ENCODE data around the gene SPINK4.

The SPINK4 gene

DNA sequence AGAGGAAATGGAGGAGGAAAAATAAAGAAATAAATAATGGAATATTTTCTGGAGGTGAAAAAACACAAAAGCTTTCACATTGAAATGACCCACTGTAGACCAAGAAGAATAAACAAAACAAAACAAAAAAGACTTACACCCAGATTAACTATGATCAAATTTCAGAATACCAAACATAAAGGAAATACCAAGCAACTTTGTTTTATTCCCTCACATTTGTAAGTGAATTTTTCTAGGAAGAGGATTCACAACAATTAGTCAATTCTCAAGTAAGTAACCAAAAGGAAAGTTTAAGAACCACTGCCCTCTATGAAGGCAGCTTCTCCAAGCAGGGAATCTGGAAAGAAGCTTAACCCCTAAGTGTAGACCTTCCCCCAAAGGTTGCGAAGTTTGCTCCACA, 43.2 kb upstream of the SPINK4 start:
- TF ChIP-seq, protein P1, sequence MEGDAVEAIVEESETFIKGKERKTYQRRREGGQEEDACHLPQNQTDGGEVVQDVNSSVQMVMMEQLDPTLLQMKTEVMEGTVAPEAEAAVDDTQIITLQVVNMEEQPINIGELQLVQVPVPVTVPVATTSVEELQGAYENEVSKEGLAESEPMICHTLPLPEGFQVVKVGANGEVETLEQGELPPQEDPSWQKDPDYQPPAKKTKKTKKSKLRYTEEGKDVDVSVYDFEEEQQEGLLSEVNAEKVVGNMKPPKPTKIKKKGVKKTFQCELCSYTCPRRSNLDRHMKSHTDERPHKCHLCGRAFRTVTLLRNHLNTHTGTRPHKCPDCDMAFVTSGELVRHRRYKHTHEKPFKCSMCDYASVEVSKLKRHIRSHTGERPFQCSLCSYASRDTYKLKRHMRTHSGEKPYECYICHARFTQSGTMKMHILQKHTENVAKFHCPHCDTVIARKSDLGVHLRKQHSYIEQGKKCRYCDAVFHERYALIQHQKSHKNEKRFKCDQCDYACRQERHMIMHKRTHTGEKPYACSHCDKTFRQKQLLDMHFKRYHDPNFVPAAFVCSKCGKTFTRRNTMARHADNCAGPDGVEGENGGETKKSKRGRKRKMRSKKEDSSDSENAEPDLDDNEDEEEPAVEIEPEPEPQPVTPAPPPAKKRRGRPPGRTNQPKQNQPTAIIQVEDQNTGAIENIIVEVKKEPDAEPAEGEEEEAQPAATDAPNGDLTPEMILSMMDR (IDR thresholded peaks at IDR 0.05; ENCODE audit: low read depth, low read length, poor library complexity, severe bottlenecking) = no peak
- TF ChIP-seq EZH2phosphoT487 (IDR thresholded peaks at IDR 0.05; ENCODE audit: borderline replicate concordance, low read length) = no peak
- Histone ChIP-seq H3K36me3 (ENCODE audit: control insufficient read depth, low read length) (no peaks in the 10 kb centered on the region), H4K20me1 (ENCODE audit: control insufficient read depth, insufficient read depth, low read depth, low read length) (no peaks in the 10 kb centered on the region), H3K9me2 (replicated peaks; ENCODE audit: control insufficient read depth, low read length) (no peaks in the 10 kb centered on the region), H3K27ac (ENCODE audit: low read depth, low read length) (no peak overlapping the region), H3K4me3 (ENCODE audit: low read length) (no peak overlapping the region), H3K27me3 (ENCODE audit: control insufficient read depth, low read length) (peaks cover 3% of the 10 kb centered on the region; the same call in 1 of the 2 replicates), H3K4me2 (ENCODE audit: low read length) (no peak overlapping the region), H3K9me3 (ENCODE audit: control insufficient read depth, insufficient read depth, low read length) (no peaks in the 10 kb centered on the region), H3K4me1 (ENCODE audit: control insufficient read depth, low read length) (peaks cover 5% of the 10 kb centered on the region), H3F3A (ENCODE audit: control insufficient read depth, insufficient read depth) (no peaks in the 10 kb centered on the region), H3K79me2 (ENCODE audit: control insufficient read depth, low read length) (no peaks in the 10 kb centered on the region)

DNA sequence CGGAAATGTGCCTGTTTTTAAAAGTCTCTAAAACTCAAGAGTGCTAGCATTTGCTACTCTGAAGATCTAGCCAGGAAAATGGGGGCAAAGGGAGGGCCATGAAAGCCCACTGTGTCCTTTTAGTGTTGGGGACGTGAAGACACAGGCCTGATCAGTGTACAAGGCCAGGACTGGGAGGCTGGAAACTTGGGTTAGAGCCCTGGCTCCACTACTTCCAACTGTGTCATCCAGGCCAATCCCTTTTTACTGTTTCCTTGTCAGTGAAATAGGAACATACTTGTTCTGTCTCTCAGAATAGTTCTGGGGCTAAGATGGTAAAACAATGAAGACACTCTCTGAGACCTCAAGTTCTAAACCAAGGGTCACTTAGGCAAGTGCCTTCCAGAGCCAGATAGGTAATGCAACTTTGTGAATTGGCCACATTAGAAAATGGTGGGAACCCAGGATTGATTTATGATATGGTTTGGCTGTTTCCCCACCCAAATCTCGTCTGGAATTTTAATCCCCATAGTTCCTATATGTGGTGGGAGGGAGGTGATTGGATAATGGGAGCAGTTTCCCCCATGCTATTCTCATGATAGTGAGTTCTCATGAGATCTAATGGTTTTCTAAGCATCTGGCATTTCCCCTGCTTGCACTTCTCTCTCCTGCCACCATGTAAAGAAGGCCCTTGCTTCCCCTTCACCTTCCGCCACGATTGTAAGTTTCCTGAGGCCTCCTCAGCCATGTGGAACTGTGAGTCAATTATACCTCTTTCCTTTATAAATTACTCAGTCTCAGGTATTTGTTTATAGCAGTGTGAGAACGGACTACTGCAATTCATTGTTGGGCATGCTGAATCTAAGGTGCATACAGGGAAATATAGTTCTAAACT, 42.5 kb upstream of the SPINK4 start:
- no peaks in the 10 kb centered on the region for H3K36me3 ChIP-seq (ENCODE audit: control insufficient read depth, low read length)
- no peaks in the 10 kb centered on the region for H3K9me2 ChIP-seq (replicated peaks; ENCODE audit: control insufficient read depth, low read length)
- H3K4me2 ChIP-seq (ENCODE audit: low read length) = no peak overlapping the region
- peaks cover 9% of the 10 kb centered on the region for H3K27me3 ChIP-seq (ENCODE audit: control insufficient read depth, low read length)
- H3K4me1 ChIP-seq (ENCODE audit: control insufficient read depth, low read length) = peaks cover 5% of the 10 kb centered on the region
- no peaks in the 10 kb centered on the region for H3K9me3 ChIP-seq (ENCODE audit: control insufficient read depth, insufficient read depth, low read length)
- no peak overlapping the region for H3K27ac ChIP-seq (ENCODE audit: low read depth, low read length)
- H3K79me2 ChIP-seq (ENCODE audit: control insufficient read depth, low read length) = no peaks in the 10 kb centered on the region
- H3K4me3 ChIP-seq (ENCODE audit: low read length) = no peak overlapping the region
- no peaks in the 10 kb centered on the region for H4K20me1 ChIP-seq (ENCODE audit: control insufficient read depth, insufficient read depth, low read depth, low read length)
- TF ChIP-seq, protein P1 (IDR thresholded peaks at IDR 0.05; ENCODE audit: low read depth, low read length, poor library complexity, severe bottlenecking) = no peak
- TF ChIP-seq EZH2phosphoT487 (IDR thresholded peaks at IDR 0.05; ENCODE audit: borderline replicate concordance, low read length) = no peak
- H3F3A ChIP-seq (ENCODE audit: control insufficient read depth, insufficient read depth) = no peaks in the 10 kb centered on the region

GRCh38 chr9:33198165-33198564, 41.8 kb upstream of the SPINK4 start:
- H3K27ac ChIP-seq (ENCODE audit: low read depth, low read length) = no peak overlapping the region
- H3K79me2 ChIP-seq (ENCODE audit: control insufficient read depth, low read length) = no peaks in the 10 kb centered on the region
- H3K4me1 ChIP-seq (ENCODE audit: control insufficient read depth, low read length) = peaks cover 7% of the 10 kb centered on the region
- H3K27me3 ChIP-seq (ENCODE audit: control insufficient read depth, low read length) = peaks cover 14% of the 10 kb centered on the region
- H3K9me3 ChIP-seq (ENCODE audit: control insufficient read depth, insufficient read depth, low read length) = no peaks in the 10 kb centered on the region
- H3K4me3 ChIP-seq (ENCODE audit: low read length) = no peak overlapping the region
- no peaks in the 10 kb centered on the region for H3K36me3 ChIP-seq (ENCODE audit: control insufficient read depth, low read length)
- no peak overlapping the region for H3K4me2 ChIP-seq (ENCODE audit: low read length)
- H3F3A ChIP-seq (ENCODE audit: control insufficient read depth, insufficient read depth) = no peaks in the 10 kb centered on the region
- H4K20me1 ChIP-seq (ENCODE audit: control insufficient read depth, insufficient read depth, low read depth, low read length) = no peaks in the 10 kb centered on the region
- H3K9me2 ChIP-seq (replicated peaks; ENCODE audit: control insufficient read depth, low read length) = no peaks in the 10 kb centered on the region
- no peak for TF ChIP-seq EZH2phosphoT487 (IDR thresholded peaks at IDR 0.05; ENCODE audit: borderline replicate concordance, low read length)
- TF ChIP-seq, protein P1 (IDR thresholded peaks at IDR 0.05; ENCODE audit: low read depth, low read length, poor library complexity, severe bottlenecking) = no peak

Measured in DOHH2 (cell line).